Right lobe of liver (tissue), 4 donors: ENCODE data around the gene PCDHGC3.

Experiments used
- POLR2A ChIP-seq: fragments of 450-650 bp; IDR thresholded peaks from one replicate; pipeline ENCODE4 v1.6.1; 2017; ENCODE audit warnings: antibody characterized with exemption, mild to moderate bottlenecking
- TF ChIP-seq, protein P1 (sequence below), 4 donors: fragments of 200-600 bp in 3 of 4; fragments of 450-650 bp in 1 of 4; IDR thresholded peaks; one replicate each; pipeline versions ENCODE4 v1.5.1 to v1.8.0; 2016 to 2022; ENCODE audit warnings: antibody characterized with exemption in 4 of 4, mild to moderate bottlenecking in 2 of 4
- donor health status: DM: no; HTN: no; CAD: no.
- donor health status: DM: no; HTN: no; CAD: no.
- donor health status: DM: no; HTN: yes; CAD: no.

DNA sequence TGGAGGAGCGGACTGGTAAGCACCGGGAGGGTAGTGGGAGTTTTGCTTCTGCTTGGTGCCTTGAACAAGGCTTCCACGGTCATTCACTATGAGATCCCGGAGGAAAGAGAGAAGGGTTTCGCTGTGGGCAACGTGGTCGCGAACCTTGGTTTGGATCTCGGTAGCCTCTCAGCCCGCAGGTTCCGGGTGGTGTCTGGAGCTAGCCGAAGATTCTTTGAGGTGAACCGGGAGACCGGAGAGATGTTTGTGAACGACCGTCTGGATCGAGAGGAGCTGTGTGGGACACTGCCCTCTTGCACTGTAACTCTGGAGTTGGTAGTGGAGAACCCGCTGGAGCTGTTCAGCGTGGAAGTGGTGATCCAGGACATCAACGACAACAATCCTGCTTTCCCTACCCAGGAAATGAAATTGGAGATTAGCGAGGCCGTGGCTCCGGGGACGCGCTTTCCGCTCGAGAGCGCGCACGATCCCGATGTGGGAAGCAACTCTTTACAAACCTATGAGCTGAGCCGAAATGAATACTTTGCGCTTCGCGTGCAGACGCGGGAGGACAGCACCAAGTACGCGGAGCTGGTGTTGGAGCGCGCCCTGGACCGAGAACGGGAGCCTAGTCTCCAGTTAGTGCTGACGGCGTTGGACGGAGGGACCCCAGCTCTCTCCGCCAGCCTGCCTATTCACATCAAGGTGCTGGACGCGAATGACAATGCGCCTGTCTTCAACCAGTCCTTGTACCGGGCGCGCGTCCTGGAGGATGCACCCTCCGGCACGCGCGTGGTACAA is 556 bp downstream of the PCDHGC3 start:
- TF ChIP-seq, protein P1, sequence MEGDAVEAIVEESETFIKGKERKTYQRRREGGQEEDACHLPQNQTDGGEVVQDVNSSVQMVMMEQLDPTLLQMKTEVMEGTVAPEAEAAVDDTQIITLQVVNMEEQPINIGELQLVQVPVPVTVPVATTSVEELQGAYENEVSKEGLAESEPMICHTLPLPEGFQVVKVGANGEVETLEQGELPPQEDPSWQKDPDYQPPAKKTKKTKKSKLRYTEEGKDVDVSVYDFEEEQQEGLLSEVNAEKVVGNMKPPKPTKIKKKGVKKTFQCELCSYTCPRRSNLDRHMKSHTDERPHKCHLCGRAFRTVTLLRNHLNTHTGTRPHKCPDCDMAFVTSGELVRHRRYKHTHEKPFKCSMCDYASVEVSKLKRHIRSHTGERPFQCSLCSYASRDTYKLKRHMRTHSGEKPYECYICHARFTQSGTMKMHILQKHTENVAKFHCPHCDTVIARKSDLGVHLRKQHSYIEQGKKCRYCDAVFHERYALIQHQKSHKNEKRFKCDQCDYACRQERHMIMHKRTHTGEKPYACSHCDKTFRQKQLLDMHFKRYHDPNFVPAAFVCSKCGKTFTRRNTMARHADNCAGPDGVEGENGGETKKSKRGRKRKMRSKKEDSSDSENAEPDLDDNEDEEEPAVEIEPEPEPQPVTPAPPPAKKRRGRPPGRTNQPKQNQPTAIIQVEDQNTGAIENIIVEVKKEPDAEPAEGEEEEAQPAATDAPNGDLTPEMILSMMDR (IDR thresholded peaks at IDR 0.05): no peak
- no peak for TF ChIP-seq POLR2A
